GM11168 (cell line): ENCODE results near the gene SLC39A11.
"Not testable (repeated sequence)": the region's sequence is repeated elsewhere in the genome, so short reads cannot be mapped to it uniquely, and the experiment has no call there.

Experiments
- in situ Hi-C: fragments of 300-500 bp; cut with MboI; formaldehyde crosslinking; loops from one replicate; pipeline ENCODE4 v1.12.0; 2022; ENCODE audit warnings: low sequenced_read_pairs; ENCODE audit not compliant: unreplicated experiment

The SLC39A11 gene

DNA sequence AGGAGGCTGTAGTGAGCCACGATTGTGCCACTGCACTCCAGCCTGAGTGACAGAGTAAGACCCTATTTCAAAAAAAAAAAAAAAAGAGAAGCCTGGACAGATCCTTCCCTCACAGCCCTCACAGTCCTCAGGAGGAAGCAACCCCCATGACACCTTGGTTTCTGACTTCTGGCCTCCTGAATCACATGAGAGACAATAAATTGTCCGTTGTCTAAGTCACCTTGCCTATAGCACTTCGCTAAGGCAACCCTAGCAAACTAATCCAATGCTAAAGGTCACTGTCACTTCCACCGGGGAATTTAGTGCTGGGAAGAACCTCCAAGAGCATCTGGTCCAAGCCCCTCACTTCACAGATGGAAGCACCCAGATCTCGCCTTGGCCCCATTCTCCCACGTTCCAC is 18.9 kb upstream of the SLC39A11 start:
- in situ Hi-C loops, result no loop called here

GRCh38 chr17:73107191-73107590 is 14.7 kb upstream of the SLC39A11 start:
- in situ Hi-C loops, result no loop called here

- in situ Hi-C loops, result no loop called here
Observed at GRCh38 chr17:73105431-73105830, 12.9 kb upstream of the SLC39A11 start.

GRCh38 chr17:73104450-73104849 is 12.0 kb upstream of the SLC39A11 start:
- in situ Hi-C loops, result no loop called here

- in situ Hi-C loops, result no loop called here
Observed at GRCh38 chr17:73103641-73104335, 11.3 kb upstream of the SLC39A11 start.

DNA sequence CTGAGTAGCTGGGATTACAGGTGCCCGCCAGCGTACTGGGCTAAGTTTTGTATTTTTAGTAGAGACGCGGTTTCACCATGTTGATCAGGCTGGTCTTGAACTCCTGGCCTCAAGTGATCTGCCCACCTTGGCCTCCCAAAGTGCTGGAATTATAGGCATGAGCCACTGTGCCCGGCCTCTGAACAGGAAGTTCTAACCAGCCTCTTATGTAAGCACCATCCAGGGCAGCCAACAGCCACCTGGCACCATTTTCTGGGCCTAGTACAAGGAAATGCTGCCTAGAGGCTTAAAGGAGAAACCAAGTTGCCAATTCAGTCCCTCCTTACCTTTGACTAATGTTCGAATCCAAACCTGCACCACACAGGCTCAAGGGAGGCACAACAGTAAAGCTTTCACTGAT is 8.5 kb upstream of the SLC39A11 start:
- in situ Hi-C loops, result no loop called here

GRCh38 chr17:73100363-73100762 is 7.9 kb upstream of the SLC39A11 start:
- in situ Hi-C loops, result no loop called here

- in situ Hi-C loops, result no loop called here
Observed at GRCh38 chr17:73099511-73099910, 7.0 kb upstream of the SLC39A11 start.

DNA sequence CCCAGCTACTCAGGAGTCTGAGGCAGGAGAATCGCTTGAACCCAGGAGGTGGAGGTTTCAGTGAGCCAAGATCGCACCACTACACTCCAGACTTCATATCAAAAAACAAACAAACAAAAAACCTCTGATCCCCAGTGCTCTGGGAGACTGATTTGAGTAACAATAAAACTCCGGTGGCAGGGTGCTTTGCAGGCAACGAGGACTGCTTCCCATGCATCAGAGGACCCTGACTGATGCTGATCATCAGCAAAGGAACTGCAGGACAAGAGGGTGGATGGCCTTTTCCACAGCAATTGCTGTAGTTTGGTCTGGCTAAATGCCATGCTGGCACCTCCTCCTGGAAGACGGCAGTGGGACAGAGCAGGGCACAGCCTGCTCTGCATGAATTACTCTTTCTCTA is 6.4 kb upstream of the SLC39A11 start:
- in situ Hi-C loops, result no loop called here

DNA sequence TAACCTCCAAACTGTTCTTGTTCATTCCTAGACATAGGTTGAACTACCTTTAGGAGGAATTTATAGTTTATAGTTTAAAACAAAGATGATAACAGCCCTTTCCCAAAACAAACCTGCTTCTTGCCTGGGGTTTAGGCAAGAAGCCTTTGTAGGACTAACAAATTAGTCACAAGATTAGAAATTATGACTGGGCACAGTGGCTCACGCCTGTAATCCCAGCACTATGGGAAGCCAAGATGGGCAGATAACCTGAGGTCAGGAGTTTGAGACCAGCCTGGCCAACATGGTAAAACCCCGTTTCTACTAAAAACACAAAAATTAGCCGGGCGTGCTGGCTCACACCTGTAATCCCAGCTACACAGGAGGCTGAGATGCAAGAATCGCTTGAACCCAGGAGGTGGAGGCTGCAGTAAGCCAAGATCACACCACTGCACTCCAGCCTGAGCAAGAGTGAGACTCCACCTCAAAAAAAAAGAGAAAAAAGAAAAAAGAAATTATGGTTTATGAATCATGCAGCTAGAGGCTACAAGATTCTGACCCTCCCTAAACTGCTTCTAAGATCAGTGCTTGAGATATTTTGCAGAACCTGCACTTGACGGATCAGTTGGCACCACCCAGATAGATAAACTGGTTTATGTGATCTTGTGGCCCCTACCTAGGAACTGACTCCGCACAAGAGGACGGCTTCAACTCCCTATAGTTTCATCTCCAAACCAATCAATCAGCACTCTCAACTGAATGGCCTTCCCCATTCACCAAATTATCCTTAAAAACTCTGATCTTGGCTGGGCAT is 5.7 kb upstream of the SLC39A11 start:
- in situ Hi-C loops, result not testable (repeated sequence)

DNA sequence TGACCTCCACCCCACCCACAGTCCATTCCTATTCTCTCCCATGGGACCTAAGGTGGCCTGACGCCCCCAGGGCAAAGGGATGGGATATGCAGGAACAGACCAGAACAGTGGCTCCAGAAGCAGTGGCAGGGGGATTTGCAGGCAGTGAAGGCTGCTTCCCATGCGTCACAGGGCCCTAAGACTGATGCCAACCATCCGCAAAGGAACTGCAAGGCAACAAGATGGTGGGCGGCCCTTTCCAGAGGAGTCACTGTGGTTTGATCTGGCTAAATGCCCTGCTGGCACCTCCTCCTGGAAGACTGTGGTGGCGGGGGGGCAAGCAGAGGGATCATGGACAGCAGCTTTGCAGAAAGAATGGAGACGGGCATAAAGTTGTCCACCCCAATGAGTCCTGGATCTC is 4.4 kb upstream of the SLC39A11 start:
- in situ Hi-C loops, result no loop called here

DNA sequence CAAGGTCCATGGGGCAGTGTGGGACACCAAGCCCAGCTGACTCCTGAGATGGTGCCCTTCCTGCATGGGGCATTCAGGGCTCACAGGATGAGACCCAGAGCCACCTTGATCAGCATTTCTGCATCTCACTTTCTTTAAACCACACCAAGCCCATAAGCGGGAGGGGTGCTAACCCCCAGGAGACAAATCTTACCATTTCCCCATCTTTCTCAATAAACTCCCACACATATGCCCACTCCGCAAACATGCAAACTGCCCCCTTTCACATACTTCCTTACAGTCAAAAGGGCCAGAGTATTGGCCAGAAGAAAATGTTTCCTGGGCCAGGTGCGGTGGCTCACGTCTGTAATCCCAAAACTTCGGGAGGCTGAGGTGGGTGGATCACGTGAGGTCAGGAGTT is 3.7 kb upstream of the SLC39A11 start:
- in situ Hi-C loops, result no loop called here

GRCh38 chr17:73093286-73093685 is 798 bp upstream of the SLC39A11 start:
- in situ Hi-C loops, result no loop called here

DNA sequence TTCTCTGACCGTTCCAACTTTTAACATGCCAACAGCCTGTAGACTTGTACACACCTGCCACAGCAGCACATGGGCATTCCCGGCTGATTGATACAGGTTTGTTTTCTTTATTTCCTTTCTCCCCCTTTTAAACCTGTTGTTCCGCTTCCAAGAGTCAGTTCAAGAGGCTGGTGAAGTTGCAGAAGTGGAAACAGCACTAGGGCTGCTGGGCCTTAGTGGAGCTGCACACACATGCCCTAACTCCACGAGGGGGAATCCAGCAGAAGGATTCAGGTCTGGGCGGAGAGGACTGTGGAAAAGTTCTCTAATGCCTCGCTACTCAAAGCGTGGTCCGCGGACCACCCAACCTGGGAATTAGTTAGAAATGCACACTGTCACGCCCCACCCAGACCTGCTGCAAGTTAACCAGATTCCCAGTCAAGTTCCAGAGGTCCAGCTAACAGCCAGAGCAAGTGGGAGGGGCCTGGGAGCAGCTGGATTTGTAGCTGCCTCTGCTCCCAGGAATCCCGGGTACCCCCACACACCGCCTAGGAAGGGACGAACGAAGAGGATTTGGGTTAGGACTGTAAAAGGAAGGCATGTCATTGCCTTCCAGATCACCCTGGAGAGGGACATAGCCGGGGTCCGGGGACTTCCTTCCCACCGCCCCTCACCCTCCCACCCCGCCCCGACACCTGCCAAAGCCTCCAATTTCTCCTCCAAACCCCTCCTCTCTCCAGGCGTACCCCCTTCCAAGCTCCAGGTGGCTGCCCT is 542 bp downstream of the SLC39A11 start:
- in situ Hi-C loops, result no loop called here

DNA sequence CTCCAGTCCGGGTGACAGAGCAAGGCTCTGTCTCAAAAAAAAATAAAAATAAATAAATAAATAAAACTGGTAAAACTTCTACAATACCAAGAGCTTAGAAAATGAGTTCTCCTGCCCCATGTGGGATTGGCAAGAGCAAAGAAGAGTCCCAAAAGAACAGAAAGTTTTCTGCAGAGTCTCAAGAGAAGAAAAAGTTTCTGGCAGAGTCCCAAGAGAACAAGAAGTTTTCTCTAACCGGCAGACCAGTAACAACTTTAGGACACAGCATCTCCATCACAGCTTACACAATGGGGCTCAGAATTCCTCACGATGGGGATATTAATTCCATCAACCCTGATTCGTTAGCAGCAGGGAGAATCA is 1.1 kb downstream of the SLC39A11 start:
- in situ Hi-C loops, result no loop called here

- in situ Hi-C loops, result no loop called here
Observed at GRCh38 chr17:73090396-73091202, 1.9 kb downstream of the SLC39A11 start.

GRCh38 chr17:73089322-73090317 is 2.9 kb downstream of the SLC39A11 start:
- in situ Hi-C loops, result no loop called here

DNA sequence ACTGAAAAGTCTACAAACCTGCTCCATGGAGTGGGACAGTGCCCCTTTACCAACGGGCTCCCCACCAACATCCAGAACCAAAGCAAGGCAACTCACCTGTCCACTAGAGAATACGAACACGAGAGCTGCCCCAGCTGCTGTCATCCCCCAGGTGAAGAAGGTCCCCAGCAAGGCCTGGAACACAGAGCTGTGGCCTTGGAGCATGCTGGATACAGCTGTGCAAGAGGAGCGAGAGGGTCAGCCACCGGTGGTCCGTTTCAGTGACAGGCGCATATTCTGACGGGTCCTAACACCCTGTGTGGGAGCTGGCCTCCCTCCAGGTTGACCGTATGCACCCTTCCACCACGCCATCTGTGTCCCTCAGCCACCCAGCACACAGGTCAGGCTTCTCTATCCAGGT is 3.9 kb downstream of the SLC39A11 start:
- in situ Hi-C loops, result no loop called here

GRCh38 chr17:73083432-73083831 is 9.1 kb downstream of the SLC39A11 start:
- in situ Hi-C loops, result no loop called here
